ENCODE results near the gene THADA.
"Not testable (repeated sequence)": the region's sequence is repeated elsewhere in the genome, so short reads cannot be mapped to it uniquely, and the experiment has no call there.

The THADA gene

GRCh38 chr2:43636153-43636552 is 40.3 kb upstream of the THADA start:
- not testable (repeated sequence) for H3K9me3 ChIP-seq (ENCODE audit: control insufficient read depth, insufficient read depth, low read depth, low read length); H3K36me3 ChIP-seq (ENCODE audit: control insufficient read depth in 2 of 2, insufficient read depth in 1 of 2, low read length in 2 of 2); H3K4me3 ChIP-seq (ENCODE audit: low read depth, low read length); H3K4me1 ChIP-seq (ENCODE audit: control insufficient read depth, insufficient read depth, low read length); H3K27ac ChIP-seq (ENCODE audit: extremely low read depth, low read depth, low read length)
- peak; percentile 83 for TF ChIP-seq ZNF513 (tag by site-specific recombination; IDR thresholded peaks at IDR 0.05)
- ChIA-PET CTCF (interaction anchor here (1.0 to 1.8 kb wide), 3 partner anchors 24 to 71 kb away, joined by 3 to 5 read pairs (median 3); no protein-coding TSS in a partner anchor), POLR2A (interaction anchor here (0.7 kb wide), 1 partner anchor 10 kb away, joined by 4 read pairs; no protein-coding TSS in a partner anchor)

GRCh38 chr2:43634604-43635306 is 38.9 kb upstream of the THADA start:
- Histone ChIP-seq H3K4me3 (ENCODE audit: low read depth, low read length) (no peak overlapping the region), H3K4me1 (ENCODE audit: control insufficient read depth, insufficient read depth, low read length) (no peaks in the 10 kb centered on the region), H3K27ac (ENCODE audit: extremely low read depth, low read depth, low read length) (peak overlapping the region; percentile 64), H3K9me3 (ENCODE audit: control insufficient read depth, insufficient read depth, low read depth, low read length) (no peaks in the 10 kb centered on the region), H3K36me3 (ENCODE audit: control insufficient read depth in 2 of 2, insufficient read depth in 1 of 2, low read length in 2 of 2) (no peaks in the 10 kb centered on the region)
- ChIA-PET CTCF (interaction anchor here (0.6 to 1.0 kb wide), 5 partner anchors 25 to 706 kb away, joined by 3 to 7 read pairs (median 3); no protein-coding TSS in a partner anchor), POLR2A (interaction anchor here (1.1 kb wide), 1 partner anchor 8 kb away, joined by 3 read pairs; no protein-coding TSS in a partner anchor)
- TF ChIP-seq ZNF521 (tag by site-specific recombination; IDR thresholded peaks at IDR 0.05) (no peak), ZNF791 (tag by site-specific recombination; IDR thresholded peaks at IDR 0.05) (no peak), ZSCAN23 (tag by site-specific recombination; IDR thresholded peaks at IDR 0.05) (0 out of 2 replicates have a peak, but pooled peaks have one; percentile 58), PRDM10 (tag by site-specific recombination; IDR thresholded peaks at IDR 0.05) (peak; percentile 99), OSR2 (tag by site-specific recombination; IDR thresholded peaks at IDR 0.05) (peak; percentile 98), KLF1 (tag by site-specific recombination; IDR thresholded peaks at IDR 0.05) (peak; percentile 62; the same call in 1 of the 2 replicates), ZBTB26 (tag by site-specific recombination; optimal IDR thresholded peaks at IDR 0.05) (no peak), BCL11A (tag by site-specific recombination; IDR thresholded peaks at IDR 0.05; ENCODE audit: low read depth) (peak; percentile 73; the same call in 1 of the 2 replicates), ZNF561 (tag by site-specific recombination; IDR thresholded peaks at IDR 0.05; ENCODE audit: borderline replicate concordance) (0 out of 2 replicates have a peak, but pooled peaks have one; percentile 35), ZNF311 (tag by site-specific recombination; IDR thresholded peaks at IDR 0.05; ENCODE audit: borderline replicate concordance) (no peak), GFI1B (tag by site-specific recombination; IDR thresholded peaks at IDR 0.05) (no peak), ZNF266 (tag by site-specific recombination; IDR thresholded peaks at IDR 0.05; ENCODE audit: low read depth) (no peak), ZNF133 (tag by site-specific recombination; IDR thresholded peaks at IDR 0.05) (no peak), ZNF639 (tag by site-specific recombination; IDR thresholded peaks at IDR 0.05) (peak; percentile 52; the same call in 1 of the 2 replicates), ZNF404 (tag by site-specific recombination; IDR thresholded peaks at IDR 0.05) (no peak), ZNF704 (tag by site-specific recombination; IDR thresholded peaks at IDR 0.05) (no peak), ZNF473 (tag by site-specific recombination; IDR thresholded peaks at IDR 0.05) (no peak), ZNF670 (tag by site-specific recombination; IDR thresholded peaks at IDR 0.05; ENCODE audit: low read depth) (no peak), ZNF843 (tag by site-specific recombination; IDR thresholded peaks at IDR 0.05) (0 out of 2 replicates have a peak, but pooled peaks have one; percentile 21), PBX3 (CRISPR knock-in tag; IDR thresholded peaks at IDR 0.05) (no peak), ZNF514 (tag by site-specific recombination; IDR thresholded peaks at IDR 0.05) (no peak), ZNF426 (tag by site-specific recombination; IDR thresholded peaks at IDR 0.05) (no peak), KLF8 (tag by site-specific recombination; IDR thresholded peaks at IDR 0.05) (peak; percentile 25; the same call in 1 of the 2 replicates)

All from HEK293 (cell line).